GM19455 (cell line): ENCODE data around the gene MSTO1.
"Not testable (repeated sequence)": the region's sequence is repeated elsewhere in the genome, so short reads cannot be mapped to it uniquely, and the experiment has no call there.

Experiments
- ATAC-seq: cut with Tn5 transposase; IDR thresholded peaks from one replicate; pipeline ENCODE4 v1.9.1; 2021; ENCODE audit not compliant: unreplicated experiment

The MSTO1 gene

DNA sequence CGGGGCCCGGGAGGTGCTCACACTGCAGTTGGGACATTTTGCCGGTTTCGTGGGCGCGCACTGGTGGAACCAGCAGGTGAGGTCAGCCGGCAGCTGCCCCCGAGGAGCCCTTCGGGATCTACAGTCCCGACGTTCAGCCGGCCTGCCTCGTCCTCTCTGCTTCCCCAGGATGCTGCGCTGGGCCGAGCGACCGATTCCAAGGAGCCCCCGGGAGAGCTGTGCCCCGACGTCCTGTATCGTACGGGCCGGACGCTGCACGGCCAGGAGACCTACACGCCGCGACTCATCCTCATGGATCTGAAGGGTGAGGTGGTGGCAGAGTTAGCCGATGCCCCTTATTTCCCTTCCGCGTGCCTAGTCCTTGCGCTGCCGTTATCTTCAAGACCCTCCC is 234 bp downstream of the MSTO1 start:
- ATAC-seq, result not testable (repeated sequence)

DNA sequence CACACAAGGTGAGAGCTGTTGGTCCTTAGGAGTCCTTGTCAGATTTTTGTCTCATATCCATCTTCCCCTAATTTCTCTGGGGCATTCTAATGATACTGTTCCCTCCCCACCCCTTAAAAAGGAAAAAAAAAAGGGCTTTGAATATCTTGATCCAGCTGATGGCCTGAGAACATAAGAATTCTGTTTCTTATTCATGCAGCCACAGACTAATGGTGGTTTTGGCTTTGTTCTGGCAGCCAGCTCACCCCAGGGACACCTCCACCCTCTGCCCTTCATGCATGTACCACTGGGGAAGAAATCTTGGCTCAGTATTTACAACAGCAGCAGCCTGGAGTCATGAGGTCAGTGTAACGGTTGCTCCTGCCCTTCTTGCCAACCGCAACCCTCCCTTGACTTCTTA is 3.2 kb downstream of the MSTO1 start:
- ATAC-seq, result not testable (repeated sequence)

DNA sequence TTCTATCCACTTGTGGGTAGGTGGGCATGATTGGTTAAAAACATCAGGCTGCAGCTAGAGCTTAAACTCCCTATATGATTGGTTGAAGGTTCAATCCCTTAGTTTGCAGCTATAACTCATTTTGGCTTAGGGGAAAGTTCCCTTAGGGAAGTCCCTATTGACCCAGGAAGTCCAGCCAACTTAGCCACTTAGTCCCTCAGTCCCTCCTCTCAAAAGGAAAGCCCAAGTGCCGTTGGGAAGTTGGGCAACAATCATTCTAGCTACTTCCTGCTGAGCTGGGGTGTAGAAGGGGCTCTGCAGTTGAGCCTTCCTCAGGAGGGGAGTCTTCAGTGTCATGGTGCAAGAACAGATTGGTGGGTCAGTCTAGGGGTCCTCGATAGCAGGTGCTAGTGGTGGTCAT is 12.2 kb downstream of the MSTO1 start:
- no peak for ATAC-seq

DNA sequence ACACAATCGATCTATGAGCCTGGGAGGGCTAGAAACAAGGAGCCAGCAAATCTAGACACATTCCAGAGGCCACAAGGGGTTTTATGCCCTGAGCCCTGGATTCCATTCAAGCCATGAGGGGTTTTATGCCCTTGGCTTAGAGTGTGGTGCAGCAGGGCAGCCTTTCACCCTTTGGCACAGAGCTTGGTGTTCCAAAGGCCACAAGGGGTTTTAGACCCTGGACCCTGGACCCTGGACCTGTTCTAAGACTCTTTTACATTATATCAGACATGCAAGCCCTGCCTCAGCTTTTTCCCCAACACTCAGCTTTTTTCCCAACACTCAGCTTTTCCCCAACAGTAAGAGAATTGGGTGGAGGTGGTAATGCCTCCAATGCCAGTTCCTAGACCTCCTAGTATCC is 13.3 kb downstream of the MSTO1 start:
- no peak for ATAC-seq

DNA sequence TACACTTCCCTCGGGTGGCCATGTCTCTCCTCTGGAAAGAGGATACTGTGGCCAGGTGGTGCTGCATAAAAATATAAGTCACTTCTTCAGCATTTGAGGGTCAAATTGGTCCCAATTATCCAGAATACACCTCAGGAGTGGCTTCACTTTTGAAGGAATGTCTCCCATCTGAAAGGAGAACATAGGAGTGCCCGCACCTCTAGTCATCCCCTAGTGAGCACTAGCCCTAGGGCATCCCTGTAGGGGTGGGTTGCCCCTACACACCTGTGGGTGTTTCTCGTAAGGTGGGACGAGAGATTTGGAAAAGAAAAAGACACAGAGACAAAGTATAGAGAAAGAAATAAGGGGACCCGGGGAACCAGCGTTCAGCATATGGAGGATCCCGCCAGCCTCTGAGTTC is 16.4 kb downstream of the MSTO1 start:
- ATAC-seq, result not testable (repeated sequence)

DNA sequence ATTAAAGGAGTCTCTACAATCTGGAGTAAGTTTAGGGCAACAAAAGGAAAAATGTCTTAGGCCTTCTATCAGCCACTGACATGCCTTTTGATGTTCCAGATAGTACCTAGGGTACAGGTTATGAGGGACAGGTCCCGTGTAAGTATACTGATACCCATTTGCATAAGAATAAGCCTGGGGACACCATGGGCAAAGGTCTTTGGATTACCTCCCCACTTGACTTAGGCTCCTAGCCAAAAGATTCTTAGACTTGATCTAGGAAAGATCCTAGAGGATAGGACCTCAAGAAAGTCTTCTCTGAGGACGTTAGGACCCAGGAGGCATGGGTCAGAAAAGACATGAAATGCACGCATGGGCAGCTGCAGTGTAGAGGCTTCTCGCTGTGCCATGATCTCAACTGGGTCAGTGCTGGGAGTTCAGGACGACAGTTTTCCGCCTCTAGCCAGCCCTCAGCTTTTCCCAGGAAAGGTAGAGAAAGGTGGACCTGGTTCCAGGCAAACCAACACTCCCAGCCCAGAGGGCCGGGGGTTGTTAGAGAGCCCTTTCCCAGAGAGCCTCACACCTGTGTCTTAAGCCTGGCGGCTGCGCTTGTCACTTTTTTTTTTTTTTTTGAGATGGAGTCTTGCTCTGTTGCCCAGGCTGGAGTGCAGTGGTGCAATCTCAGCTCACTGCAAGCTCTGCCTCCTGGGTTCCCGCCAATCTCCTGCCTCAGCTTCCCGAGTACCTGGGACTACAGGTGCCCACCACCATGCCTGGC is 26.6 kb downstream of the MSTO1 start:
- ATAC-seq, result no peak

DNA sequence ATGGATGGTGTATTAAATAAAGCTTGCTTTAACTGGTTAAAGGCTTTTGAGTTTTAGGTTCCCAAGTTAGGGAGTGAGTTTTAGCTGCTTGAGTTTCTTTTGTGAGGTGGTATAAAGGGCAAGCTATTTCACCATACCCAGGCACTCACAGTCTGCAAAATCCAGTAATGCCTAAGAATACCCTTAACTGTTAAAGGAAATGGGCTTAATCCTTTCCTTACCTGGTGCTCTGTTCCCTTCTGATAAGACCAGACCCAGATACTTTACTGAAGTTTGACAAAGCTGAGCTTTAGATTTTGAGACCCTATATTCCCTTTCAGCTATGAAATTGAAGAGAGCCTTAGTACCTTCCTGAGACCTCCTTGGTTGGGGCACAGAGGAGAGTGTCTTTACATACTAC is 30.3 kb downstream of the MSTO1 start:
- ATAC-seq, result no peak

DNA sequence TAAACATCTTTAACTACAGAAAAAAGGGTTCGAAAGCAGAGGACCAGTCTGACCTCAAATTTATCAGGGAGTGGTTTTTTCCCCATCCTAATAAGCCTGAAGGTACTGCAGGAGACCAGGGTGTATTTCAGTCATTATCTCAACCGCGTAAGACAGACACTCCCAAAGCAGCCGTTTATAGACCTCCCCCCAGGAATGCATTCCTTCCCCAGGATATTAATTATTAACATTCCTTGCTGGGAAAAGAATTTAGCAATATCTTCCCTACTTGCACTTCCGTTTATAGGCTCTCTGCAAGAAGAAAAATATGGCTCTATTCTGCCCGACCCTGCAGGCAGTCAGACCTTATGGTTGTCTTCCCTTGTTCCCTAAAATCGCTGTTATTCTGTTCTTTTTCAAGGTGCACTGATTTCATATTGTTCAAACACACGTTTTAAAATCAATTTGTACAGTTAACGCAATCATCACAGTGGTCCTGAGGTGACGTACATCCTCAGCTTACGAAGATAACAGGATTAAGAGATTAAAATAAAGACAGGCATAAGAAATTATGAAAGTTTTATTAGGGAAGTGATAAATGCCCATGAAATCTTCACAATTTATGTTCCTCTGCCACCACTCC is 32.7 kb downstream of the MSTO1 start:
- ATAC-seq, result not testable (repeated sequence)

DNA sequence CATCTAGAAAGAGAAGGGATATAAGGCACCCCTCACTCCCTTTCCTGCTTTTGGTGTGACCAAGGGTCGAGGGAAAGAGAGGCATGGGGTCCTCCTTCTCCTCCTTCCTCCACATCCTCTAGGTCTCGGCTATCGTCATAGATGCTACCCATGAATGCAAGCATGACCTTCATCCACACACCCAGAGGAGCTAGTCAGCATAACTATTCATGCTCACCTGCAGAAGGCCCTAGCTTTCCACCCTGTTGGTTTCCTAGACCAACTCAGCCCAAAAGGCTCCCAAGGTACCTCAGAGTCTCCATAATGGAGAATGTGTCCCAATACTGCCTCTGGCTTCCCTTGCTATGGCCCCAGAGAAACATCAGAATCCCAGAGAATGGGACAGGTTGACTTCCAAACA is 33.2 kb downstream of the MSTO1 start:
- no peak for ATAC-seq

DNA sequence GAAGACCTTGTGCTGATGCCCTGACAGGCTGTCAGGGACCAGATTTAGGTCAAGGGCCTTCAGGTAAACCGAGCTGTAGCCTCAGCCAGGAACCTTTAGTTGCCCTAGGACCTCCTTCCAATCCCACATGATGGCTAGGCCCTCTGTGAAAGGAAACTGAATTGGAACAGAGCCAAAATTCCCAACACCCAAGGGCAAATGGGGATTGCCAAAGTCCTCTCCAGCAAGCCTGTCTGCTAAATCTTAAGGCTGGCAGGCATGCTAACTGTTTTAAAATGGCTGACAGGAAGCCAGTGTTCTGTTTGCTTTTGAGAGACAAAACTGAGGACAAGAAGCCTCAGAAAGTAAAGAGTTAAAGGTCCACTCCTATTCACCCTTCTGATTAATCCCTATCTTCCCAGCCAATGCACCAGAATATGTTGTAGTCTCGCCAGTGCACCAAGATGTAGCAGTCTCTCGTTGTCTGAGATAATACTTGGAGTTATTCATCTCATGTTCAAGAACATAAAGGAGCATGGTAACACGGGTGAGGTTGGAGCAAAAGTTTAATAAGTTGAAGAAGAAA is 35.1 kb downstream of the MSTO1 start:
- ATAC-seq, result no peak

DNA sequence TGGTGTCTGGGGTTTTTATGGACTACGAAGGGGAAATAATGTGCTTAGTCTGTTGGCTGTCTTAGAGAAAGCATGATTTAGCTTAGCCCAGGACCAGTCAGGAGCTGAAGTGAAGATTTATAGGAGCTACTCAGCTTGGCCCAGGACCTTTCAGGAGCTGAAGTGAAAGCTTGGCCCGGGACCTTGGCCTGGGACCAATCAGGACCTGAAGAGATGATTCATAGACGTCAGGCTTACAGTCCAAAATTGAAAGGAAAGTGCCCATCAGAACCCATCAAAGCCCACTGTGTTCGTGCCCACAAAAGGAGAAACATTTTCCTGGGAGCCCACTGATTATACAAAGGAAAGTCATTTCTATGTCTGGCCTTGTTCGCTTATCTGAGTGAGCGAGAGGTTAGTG is 35.6 kb downstream of the MSTO1 start:
- ATAC-seq, result no peak

DNA sequence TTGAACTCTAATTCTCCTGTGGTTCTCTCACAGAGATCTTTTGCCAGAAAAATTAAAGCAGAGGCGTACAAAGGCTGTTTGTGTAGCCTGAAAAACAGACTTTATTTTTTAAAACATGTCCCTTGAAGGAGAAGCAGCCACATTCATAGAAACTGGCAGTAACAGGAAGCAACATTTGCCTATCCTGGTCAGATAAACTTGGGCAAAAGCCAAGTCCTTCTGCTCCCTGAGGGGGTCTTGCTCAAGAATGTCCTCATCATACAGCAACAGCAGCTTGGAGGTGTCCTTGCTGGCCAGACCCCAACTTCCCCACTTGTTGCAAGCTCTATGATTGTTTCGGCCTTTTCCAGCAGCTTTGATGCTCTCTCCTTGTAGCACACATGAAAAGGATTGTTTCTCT is 36.3 kb downstream of the MSTO1 start:
- no peak for ATAC-seq

DNA sequence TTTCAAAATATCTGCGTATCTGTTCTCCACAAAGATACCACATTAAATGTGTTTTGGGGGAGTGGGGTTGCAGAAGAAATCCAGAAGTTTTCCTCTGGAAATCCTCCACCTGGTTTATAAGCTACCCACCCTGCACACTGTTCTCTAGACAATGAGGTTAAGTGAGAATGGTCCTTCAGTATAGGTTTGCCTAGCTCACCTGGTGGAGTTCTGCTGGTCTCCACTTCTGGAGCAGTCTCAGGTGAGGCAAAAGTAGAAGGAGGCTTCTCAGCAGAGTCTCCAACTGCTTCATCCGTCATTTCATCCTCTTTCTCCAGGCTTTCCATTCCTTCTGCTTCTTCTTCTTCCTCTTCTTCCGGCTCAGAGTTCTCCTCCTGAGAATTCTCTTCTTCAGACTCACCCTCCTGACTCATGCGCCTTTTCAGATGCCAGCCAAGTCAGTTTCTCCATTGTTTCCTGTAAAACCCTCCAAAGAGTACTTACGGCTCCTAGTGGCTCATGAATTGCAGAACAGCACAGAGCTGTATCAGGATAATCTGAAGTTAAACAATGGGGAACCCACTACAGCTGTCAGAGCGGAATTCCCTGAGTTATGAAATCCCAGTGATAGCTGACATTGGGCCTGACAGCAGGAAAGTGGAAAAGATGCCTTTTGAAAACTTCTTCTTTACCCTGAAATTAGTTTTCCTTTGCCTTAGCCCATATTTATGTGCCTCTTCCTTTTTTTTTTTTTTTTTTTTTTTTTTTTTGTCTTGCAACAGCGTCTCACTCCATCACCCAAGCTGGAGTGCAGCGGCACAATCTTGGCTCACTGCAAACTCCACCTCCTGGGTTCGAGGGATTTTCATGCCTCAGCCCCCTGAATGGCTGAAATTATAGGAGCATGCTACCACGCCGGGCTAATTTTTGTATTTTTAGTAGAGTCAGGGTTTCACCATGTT is 38.5 kb downstream of the MSTO1 start:
- ATAC-seq, result no peak

DNA sequence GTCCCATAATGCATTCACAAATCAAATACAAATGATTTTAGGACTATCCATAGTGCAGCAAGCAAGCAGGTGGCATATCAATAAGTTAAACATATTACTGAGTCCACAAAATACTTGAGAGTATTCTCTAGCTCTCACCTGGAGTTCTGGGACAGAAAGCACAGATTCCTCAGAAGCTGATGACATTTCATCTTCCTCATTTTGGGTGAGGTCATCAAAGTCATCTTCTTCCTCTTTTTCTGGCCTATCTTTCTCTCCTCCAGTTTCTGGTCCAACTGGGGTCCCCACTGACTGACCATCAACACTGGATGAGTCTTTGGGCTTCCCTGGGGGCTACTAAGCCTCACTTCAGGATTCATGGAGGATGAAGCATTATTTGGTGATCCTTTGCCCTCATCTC is 39.7 kb downstream of the MSTO1 start:
- no peak for ATAC-seq

DNA sequence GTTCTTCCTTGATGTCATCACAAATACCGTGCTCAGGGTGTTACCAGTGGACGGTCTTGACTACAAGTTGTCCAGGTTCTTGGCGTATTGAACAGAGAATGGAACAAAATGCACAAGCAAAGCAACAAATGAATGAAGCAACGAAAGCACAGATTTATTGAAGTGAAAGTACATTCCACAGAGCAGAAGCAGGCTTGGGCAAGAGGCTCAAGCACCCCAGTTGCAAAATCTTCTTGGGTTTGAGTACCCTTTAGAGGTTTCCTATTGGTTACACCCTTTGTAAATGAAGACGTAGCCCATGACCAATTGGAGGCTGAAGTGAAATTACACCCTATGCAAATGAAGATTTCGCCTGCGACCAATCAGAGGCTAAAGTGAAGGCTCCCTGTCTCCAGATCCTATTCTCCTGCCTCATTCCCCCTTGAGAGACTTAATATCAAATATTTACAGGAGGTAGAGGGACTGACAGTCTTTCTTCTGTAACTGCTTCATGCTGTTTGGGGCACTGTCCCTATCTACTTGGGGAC is 40.3 kb downstream of the MSTO1 start:
- ATAC-seq, result no peak

DNA sequence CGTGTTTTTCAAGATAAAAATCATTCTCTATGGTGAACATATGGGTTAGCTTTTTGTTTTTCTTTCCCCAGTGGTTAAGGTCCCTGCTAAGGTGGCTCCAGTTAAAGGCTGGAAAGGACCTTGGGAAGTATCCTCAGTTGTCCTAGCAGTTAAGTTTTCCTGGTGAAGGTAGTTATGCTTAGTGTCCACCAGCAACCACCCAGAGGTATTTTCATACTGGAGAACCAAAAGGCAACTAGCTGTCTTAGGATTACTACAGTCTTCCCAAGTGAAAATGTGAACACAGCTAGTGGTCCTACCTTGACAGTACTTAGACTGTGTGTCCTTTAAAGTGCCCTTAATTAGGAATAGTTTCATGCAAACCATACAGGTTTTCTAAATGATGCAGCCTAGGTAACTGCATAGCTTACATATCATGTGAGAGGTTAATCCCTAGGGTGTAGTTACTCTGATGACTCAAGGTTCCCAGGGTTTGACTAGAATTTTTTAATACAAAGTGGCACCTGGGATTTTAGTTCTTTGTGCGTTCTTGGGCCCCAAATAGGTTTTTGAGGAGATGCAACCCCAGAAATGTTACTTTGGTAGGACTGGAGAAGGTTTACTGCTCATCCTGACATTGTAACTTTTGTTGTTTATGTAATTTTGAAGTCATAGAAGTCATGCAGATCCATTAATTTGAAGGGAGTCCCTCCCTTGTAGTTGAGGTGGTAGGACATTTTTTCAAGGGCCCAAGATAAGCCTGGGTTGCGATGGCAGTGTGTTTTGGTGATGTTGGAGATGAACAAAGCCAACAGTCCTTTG is 42.0 kb downstream of the MSTO1 start:
- no peak for ATAC-seq

DNA sequence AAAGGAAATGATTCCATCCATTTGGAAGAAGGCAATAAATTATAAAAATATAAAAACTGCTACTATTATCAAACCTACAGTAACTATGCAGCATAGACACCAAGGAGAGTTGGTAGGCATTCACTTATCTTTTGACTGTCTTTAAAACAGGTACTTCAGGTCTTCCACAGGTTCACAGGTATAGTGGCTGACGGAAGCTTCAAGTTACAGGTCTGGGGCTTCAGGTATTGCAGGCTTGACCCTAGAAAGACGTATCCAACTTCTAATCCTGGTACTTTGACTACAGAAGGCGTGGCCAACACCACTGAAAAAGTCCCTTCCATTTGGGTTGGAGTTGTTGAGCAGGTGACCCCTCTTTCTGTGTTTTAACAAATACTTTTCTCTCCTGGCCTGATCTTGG is 42.9 kb downstream of the MSTO1 start:
- ATAC-seq, result no peak

DNA sequence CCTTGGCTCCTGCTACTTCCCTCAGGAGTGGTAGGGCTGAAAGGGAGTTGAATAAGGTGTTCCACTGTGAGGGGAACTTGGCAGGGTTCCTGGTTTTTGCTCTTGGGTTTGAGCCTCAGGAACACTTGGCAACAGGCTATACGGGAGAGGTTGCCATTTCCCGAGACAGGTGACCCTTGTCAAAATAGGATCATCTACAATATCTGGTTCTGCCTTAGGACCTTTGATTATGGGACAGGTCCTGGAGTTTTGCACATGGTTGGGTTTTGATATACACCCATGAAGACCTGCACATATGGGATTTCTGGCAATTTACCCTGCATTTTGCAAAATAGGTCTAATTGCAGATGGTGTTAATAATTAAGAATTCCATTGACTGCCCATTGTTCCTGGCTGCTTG is 47.4 kb downstream of the MSTO1 start:
- ATAC-seq, result no peak

DNA sequence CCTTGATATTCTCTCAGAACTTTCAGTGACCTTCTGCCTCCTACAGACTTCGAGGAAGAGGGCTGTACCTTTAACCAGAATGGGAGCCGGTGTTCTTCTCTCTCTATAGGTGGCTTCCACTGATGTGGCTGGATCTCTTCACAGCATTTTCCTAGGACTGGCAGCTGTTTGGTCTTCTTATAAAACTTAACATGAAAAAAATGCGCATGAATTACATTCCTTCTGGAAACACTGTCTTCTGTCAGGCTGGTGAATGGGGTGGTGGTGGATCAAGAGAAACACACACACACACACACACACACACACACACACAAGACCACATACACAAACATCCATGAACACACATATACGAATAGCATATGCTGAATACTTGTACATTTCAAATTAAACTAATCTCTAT is 51.2 kb downstream of the MSTO1 start:
- not testable (repeated sequence) for ATAC-seq
